T-helper 17 cell (primary cell): ENCODE results near the gene SYP. TPM values are rescaled to one million over a fixed set of nuclear protein-coding genes. Genes with fewer than 3 reads are reported as not detected.

Experiments used
- ATAC-seq: fragments of 150-1000 bp; cut with Tn5 transposase; 2 replicates; pipeline ENCODE4 v1.10.0; 2021; ENCODE audit warnings: mild to moderate bottlenecking, moderate library complexity
- DNase-seq, 3 donors: peaks; one replicate each; pipeline versions ENCODE4 v3.0.0 to v3.0.0-alpha.2; 2020 to 2021
- H3K9me3 ChIP-seq: one replicate; pipeline ENCODE4 v1.7.0; 2013; ENCODE audit warnings: low read length, mild to moderate bottlenecking; ENCODE audit not compliant: control insufficient read depth, poor library complexity, severe bottlenecking
- H3K27ac Mint-ChIP-seq: one replicate; pipeline ENCODE4 v1.8.0; 2022; ENCODE audit warnings: mild to moderate bottlenecking, moderate library complexity, mixed read lengths
- H3K27me3 Mint-ChIP-seq: one replicate; pipeline ENCODE4 v1.8.0; 2022; ENCODE audit warnings: mixed read lengths
- H3K36me3 Mint-ChIP-seq: one replicate; pipeline ENCODE4 v1.8.0; 2022; ENCODE audit warnings: low read depth, mixed read lengths
- H3K4me1 Mint-ChIP-seq: one replicate; pipeline ENCODE4 v1.8.0; 2022; ENCODE audit warnings: mild to moderate bottlenecking, mixed read lengths
- H3K4me3 Mint-ChIP-seq: one replicate; pipeline ENCODE4 v1.8.0; 2022; ENCODE audit warnings: mild to moderate bottlenecking, moderate library complexity, mixed read lengths
- total RNA-seq, 4 donors: library from RNA in 2 of 4; stranded (reverse) in 2 of 4; gene quantifications; one replicate each; pipeline ENCODE4 v1.2.3 and lab custom pipeline; 2022 to 2026

SYP gene
- total RNA-seq (under 1 TPM; 0.30 to 0.60 TPM), total RNA-seq (lab: John Stamatoyannopoulos, UW) (1.0 to 1.1 reads per million in 2 donors)

DNA sequence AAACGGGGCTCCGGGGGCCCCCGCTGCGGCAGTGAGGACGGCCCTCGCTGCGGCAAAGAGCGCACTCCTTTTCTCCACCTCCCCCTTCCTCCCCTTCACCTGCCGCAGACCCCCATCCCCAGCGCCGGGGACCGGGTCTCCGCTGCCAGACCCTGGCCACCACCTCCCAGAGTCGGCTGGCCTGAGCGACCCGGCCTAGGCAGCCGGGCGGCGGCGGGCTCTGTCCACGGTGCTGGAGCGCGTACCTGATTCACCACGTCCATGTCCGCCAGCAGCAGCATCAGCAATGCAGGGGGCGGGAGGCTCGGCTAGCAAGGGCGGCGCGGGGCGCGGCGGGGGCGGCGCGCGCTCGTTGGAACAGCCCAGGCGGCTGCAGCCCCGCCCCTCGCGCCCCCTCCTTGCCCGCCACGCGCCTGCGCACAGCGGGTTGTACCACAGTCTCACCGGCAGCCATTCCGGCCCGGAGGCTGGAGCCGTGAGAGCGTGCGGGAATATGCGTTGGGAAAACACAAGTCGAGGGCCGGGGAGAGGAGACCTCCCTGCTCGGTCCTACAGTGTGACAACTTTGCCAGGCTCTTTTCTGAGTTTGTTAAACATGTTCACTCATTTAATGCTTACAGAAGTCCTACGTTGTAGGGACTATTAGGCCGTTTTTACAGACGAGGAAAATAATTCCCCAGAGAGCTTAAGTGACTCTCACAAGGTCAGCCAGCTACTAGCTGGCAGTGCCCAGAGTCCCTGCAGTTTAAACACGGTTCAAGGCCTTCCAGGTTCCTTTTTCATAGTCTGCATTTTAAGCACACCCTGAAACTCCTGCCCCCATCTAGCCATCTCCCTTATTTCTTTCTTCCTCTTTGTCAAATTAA, at the start of gene SYP:
Gene SYP, minus strand, starts transcription at position 288 of the 866 bp plus-strand sequence. Its CDS starts 7 bp downstream, at position 281.
- ATAC-seq: peak; percentile 99
- no peak within 1 kb of the TSS for H3K27ac Mint-ChIP-seq

DNA sequence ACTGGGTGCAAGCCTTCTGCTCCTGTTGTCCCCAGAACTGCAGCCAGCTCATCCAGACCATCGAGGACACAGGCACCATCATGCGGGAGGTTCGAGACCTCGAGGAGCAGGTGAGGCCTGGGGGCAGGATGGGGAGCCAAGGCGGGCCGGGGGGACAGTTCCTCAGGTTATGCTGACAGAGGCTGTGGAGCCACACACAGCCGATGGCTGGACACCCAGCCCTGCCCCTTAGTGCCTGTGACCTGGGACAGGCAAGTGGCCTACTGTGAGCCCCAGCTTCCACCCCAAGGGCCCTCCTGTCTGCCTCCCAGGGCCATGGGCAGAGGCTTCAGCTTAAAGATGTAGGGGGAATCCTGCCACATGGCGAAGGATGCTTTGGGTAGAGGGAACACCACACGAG, 49.6 kb upstream of the SYP start:
- peaks cover 7% of the 10 kb centered on the region for H3K36me3 Mint-ChIP-seq
- H3K27ac Mint-ChIP-seq: no peak overlapping the region
- H3K9me3 ChIP-seq: no peaks in the 10 kb centered on the region
- no peaks in the 10 kb centered on the region for H3K27me3 Mint-ChIP-seq
- H3K4me1 Mint-ChIP-seq: peaks cover 10% of the 10 kb centered on the region
- no peak for ATAC-seq
- DNase-seq: no peak
- no peak overlapping the region for H3K4me3 Mint-ChIP-seq

More for the DNA sequence above, at the start of gene SYP:
- Mint-ChIP-seq H3K36me3 (peaks cover 2% of the 10 kb centered on the region), H3K4me1 (peaks cover 10% of the 10 kb centered on the region), H3K4me3 (peak within 1 kb of the TSS; percentile 77), H3K27me3 (no peaks in the 10 kb centered on the region)
- peak; percentile 81 to 84 (median 83) for DNase-seq
- H3K9me3 ChIP-seq: no peaks in the 10 kb centered on the region

DNA sequence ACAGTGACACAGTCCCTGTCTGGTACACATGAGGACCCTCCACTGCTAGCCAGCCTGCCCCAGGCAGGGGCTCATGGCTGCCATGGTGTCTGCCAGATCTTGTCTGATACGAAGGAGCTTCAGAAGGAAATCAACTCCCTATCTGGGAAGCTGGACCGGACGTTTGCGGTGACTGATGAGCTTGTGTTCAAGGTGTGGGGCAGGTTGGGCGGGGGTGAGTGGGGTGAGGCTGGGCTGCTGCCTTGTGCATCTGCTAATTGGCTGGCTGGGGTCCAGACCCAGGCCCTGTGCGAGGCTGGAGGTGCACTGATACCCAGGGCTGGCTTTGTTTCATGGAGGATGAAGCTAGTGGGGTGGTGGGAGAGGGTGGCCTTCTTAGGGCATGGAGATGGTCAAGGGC, 49.1 kb upstream of the SYP start:
- Mint-ChIP-seq H3K4me1 (peaks cover 13% of the 10 kb centered on the region), H3K27ac (no peak overlapping the region), H3K27me3 (no peaks in the 10 kb centered on the region), H3K4me3 (no peak overlapping the region), H3K36me3 (peaks cover 11% of the 10 kb centered on the region)
- ATAC-seq (no peak), DNase-seq (no peak)
- no peaks in the 10 kb centered on the region for H3K9me3 ChIP-seq

DNA sequence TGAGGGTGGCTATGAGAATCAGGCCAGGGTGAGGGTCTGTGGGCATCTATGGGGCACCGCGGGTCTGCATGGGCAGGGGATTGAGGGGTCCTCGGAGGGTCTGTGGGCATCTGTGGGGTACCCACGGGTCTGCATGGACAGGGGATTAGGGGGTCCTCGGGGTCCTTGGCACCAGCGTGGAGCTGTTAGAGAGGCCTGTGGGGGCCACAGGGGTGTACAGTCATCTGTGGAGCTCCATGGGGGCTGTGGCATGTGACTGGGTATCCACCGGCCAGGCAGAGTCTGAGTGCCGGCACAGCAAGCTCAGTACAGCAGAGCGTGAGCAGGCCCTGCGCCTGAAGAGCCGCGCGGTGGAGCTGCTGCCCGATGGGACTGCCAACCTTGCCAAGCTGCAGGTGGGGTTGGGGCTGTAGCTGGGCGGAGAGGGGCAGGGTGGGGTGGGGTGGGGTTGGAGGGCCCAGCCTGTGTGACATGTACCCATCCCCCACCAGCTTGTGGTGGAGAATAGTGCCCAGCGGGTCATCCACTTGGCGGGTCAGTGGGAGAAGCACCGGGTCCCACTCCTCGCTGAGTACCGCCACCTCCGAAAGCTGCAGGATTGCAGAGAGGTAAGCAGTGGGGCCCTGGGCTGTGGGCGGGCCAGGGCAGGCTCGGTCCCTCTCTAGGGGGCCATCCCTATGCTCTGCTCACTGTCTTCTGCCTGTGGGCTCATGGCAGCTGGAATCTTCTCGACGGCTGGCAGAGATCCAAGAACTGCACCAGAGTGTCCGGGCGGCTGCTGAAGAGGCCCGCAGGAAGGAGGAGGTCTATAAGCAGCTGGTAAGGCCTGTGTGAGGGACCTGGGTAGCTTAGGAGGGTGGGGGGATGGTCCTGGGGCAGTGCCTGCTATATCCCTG, 48.2 kb upstream of the SYP start:
- Mint-ChIP-seq H3K27ac (no peak overlapping the region), H3K36me3 (peaks cover 12% of the 10 kb centered on the region), H3K27me3 (no peaks in the 10 kb centered on the region), H3K4me1 (peaks cover 15% of the 10 kb centered on the region), H3K4me3 (no peak overlapping the region)
- no peak for DNase-seq
- no peak for ATAC-seq
- no peaks in the 10 kb centered on the region for H3K9me3 ChIP-seq

DNA sequence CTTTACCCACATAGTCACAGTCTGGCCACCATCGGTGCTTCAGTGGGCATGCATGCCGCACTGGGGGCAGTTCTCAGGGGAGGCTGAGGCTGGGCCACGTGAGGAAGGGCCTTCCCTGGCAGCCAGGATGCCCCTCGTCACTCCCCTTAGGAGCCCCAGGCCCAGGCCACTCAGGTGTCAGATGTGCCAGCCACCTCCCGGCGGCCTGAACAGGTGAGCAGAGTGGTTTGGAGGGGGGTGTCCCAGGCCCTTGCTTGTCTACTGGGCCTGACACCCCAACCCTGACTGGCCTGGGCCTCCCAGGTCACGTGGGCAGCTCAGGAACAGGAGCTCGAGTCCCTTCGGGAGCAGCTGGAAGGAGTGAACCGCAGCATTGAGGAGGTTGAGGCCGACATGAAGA, 47.4 kb upstream of the SYP start:
- no peaks in the 10 kb centered on the region for H3K9me3 ChIP-seq
- Mint-ChIP-seq H3K4me1 (peaks cover 15% of the 10 kb centered on the region), H3K27me3 (no peaks in the 10 kb centered on the region), H3K36me3 (peaks cover 12% of the 10 kb centered on the region), H3K4me3 (no peak overlapping the region), H3K27ac (no peak overlapping the region)
- ATAC-seq (no peak), DNase-seq (no peak)

DNA sequence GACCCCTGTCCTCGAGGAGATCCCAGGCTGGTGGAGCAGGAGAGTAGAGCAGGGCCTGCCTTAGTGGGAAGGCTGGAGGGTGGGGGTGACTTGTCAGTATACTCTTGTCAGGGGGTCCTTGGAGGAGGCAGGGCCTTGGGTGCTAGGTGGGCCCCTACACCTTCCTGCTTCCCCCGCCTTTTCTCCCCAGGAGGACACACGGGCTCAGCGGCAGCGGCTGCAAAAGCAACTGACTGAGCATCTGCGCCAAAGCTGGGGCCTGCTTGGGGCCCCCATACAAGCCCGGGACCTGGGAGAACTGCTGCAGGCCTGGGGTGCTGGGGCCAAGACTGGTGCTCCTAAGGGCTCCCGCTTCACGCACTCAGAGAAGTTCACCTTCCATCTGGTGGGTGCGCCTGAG, 46.5 kb upstream of the SYP start:
- no peaks in the 10 kb centered on the region for H3K9me3 ChIP-seq
- no peak overlapping the region for H3K27ac Mint-ChIP-seq
- no peaks in the 10 kb centered on the region for H3K27me3 Mint-ChIP-seq
- peaks cover 12% of the 10 kb centered on the region for H3K36me3 Mint-ChIP-seq
- ATAC-seq (no peak), DNase-seq (no peak)
- no peak overlapping the region for H3K4me3 Mint-ChIP-seq
- peaks cover 15% of the 10 kb centered on the region for H3K4me1 Mint-ChIP-seq

DNA sequence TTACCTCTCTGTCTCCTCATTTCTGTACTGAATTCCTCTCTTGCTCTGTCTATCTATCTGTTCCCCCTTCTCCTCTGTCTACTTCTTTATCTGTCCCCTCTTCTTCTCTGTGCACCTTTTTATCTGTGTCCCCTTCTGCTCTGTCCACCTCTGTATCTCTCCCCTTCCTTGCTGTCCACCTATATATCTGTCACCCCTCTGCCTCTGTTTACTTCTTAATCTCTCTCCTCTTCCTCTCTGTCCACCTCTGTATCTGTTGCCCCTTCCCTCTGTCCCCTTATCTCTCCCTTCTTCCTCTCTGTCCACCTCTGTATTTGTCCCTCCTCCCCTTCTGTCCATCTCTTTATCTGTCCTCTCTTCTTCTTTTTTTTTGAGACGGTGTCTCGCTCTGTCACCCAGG, 44.2 kb upstream of the SYP start:
- Mint-ChIP-seq H3K36me3 (peaks cover 12% of the 10 kb centered on the region), H3K27ac (peak overlapping the region; percentile 62), H3K27me3 (no peaks in the 10 kb centered on the region), H3K4me1 (peaks cover 10% of the 10 kb centered on the region), H3K4me3 (peak overlapping the region; percentile 71)
- DNase-seq (no peak), ATAC-seq (no peak)
- no peaks in the 10 kb centered on the region for H3K9me3 ChIP-seq

DNA sequence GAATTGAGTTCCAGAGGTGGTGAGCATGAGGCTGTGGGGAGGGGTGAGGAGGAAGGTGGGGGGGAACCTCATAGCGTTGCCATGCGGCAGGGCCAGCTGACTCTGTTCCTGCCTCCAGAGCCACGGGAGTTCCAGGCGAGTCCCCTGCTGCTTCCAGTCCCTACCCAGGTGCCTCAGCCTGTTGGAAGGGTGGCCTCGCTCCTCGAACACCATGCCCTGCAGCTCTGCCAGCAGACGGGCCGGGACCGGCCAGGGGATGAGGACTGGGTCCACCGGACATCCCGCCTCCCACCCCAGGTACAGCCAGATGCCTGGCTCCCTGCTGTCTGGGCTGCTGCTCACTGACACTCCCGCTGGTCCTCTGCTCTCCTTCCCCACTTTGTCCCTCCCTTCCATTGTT, 43.2 kb upstream of the SYP start:
- Mint-ChIP-seq H3K4me3 (no peak overlapping the region), H3K27ac (no peak overlapping the region), H3K4me1 (peaks cover 10% of the 10 kb centered on the region), H3K36me3 (peaks cover 12% of the 10 kb centered on the region), H3K27me3 (no peaks in the 10 kb centered on the region)
- H3K9me3 ChIP-seq: no peaks in the 10 kb centered on the region
- ATAC-seq (no peak), DNase-seq (no peak)

DNA sequence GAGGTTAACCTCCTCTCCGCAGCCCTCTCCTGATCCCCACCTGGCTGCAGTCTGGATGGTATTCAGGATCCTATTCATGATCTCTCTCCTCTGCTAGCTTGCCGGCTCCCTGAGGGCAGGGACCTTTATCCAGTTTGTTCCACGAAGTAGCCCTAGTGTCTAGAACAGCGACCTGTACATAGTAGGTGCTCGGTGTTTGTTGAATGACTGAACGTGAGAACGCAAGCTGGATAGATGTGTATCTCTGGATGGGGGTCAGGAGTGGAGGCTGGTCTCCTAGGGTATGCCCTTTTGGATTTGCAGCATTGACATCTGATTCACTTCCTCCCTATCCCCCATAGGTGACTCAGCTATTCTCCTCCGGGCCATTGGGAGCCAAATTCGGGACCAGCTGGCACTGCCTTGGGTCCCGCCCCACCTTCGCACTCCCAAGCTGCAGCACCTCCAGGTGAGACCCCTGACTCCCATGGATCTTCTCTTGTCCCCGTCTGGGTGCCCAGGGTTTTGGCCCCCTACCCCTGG, 42.6 kb upstream of the SYP start:
- Mint-ChIP-seq H3K36me3 (peaks cover 12% of the 10 kb centered on the region), H3K27ac (no peak overlapping the region), H3K27me3 (no peaks in the 10 kb centered on the region), H3K4me1 (peaks cover 10% of the 10 kb centered on the region), H3K4me3 (no peak overlapping the region)
- ATAC-seq (no peak), DNase-seq (no peak)
- no peaks in the 10 kb centered on the region for H3K9me3 ChIP-seq

DNA sequence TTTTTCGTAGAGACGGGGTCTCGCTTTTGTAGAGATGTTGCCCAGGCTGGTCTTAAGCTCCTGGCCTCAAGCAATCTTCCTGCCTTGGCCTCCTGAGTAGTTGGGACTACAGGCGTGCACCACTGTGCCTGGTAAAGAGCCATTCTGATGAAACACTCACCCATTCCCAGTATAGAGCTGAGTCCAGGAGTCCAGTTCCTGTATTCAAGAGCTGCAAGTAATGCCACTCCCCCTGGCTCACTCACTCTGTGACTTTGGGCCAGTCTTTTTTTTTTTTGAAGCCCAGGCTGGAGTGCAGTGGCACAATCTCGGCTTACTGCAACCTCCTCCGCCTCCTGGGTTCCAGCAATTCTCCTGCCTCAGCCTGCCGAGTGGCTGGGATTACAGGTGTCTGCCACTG, 38.7 kb upstream of the SYP start:
- H3K9me3 ChIP-seq: no peaks in the 10 kb centered on the region
- H3K27me3 Mint-ChIP-seq: no peaks in the 10 kb centered on the region
- DNase-seq (no peak), ATAC-seq (no peak)
- no peak overlapping the region for H3K4me3 Mint-ChIP-seq
- no peaks in the 10 kb centered on the region for H3K36me3 Mint-ChIP-seq
- H3K4me1 Mint-ChIP-seq: peaks cover 12% of the 10 kb centered on the region
- no peak overlapping the region for H3K27ac Mint-ChIP-seq

DNA sequence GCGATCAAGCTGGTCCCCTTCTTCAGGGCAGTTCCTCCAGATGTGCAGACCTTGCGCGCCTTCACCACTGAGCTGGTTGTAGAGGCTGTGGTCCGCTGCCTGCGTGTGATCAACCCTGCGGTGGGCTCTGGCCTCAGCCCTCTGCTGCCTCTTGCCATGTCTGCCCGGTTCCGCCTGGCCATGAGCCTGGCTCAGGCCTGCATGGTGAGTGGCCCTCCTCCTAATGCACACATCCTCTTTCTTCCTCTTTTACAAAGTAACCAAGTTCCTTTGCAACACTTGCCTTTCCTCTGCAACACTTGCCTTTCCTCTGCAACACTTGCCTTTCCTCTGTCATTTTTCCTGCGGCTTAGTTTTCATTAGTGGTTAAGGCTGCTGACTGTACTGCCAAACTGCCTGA, 37.1 kb upstream of the SYP start:
- peak overlapping the region; percentile 90 for H3K4me3 Mint-ChIP-seq

DNA sequence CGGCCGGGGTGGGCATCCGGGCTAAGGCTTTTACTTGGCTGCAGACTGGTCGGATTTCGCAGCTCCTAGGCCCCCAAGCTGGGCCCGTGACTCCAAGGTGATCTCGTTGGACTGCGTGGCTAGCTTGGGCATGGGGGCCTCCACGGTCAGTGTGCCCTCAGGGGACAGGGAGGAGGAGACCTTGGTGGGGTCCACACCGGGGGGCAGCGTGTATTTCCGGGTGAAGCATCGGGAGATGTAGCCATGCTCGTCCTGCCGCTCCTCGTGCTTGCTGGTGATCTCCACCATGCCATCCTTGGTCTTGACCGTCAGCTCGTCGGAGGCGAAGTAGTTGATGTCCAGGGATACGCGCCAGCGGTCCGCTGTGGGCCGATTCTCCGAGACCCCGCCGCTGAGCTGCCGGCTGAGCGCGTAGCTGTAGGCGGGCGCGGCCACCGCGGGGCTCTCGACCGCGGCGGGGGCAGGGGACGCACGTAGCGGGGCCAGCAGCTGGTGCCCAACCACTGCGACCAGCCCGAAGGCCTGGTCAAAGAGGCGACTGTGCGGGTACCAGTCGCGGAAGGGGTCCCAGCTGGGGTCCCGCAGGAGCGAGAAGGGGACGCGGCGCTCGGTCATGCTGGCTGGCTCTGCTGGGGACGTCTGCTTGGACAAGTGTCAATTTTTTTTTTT, 34.0 kb upstream of the SYP start:
- H3K4me3 Mint-ChIP-seq: no peak overlapping the region
- no peak for ATAC-seq
- no peak overlapping the region for H3K27ac Mint-ChIP-seq
- H3K36me3 Mint-ChIP-seq: no peaks in the 10 kb centered on the region
- peaks cover 22% of the 10 kb centered on the region for H3K4me1 Mint-ChIP-seq
- DNase-seq: no peak
- H3K9me3 ChIP-seq: no peaks in the 10 kb centered on the region
- H3K27me3 Mint-ChIP-seq: no peaks in the 10 kb centered on the region

More for the DNA sequence above, 37.1 kb upstream of the SYP start:
- peaks cover 14% of the 10 kb centered on the region for H3K4me1 Mint-ChIP-seq
- ATAC-seq (no peak), DNase-seq (no peak)
- H3K27ac Mint-ChIP-seq: peak overlapping the region; percentile 87
- no peaks in the 10 kb centered on the region for H3K36me3 Mint-ChIP-seq
- no peaks in the 10 kb centered on the region for H3K27me3 Mint-ChIP-seq
- no peaks in the 10 kb centered on the region for H3K9me3 ChIP-seq

DNA sequence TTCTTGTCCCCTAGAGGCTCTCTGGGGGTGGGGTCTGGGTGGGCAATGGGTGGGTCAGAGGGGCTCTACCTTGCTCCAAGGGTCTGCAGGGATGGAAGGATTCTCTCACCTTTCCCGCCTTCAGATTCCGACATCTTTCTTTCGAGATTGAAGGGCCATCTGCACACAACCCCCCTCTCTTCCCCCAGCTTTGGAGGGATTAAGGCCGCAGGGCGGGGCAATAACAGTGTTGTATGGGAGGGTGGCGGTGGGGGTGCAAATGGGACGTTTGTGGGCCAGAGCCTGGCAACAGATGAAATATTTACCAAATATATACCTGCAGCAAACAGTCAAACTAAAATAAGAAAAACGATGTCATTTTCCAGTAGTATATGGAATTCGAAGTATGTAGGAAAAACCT, 33.2 kb upstream of the SYP start, which contains the start of gene CACNA1F:
Gene CACNA1F, minus strand, starts transcription at position 165 of the 400 bp plus-strand sequence. Its CDS starts 31 bp downstream, at position 134.
- ATAC-seq (no peak), DNase-seq (no peak)
- Mint-ChIP-seq H3K27ac (no peak within 1 kb of the TSS), H3K4me3 (no peak within 1 kb of the TSS), H3K4me1 (peaks cover 22% of the 10 kb centered on the region), H3K27me3 (no peaks in the 10 kb centered on the region), H3K36me3 (no peaks in the 10 kb centered on the region)
- no peaks in the 10 kb centered on the region for H3K9me3 ChIP-seq
